ENCODE measurements around the gene PLEKHA6. TPM values are rescaled to one million over a fixed set of nuclear protein-coding genes. Genes with fewer than 3 reads are reported as not detected.

The PLEKHA6 gene
- total and polyA plus RNA-seq, 2 experiments from 2014 or later: 2.8 to 6.2 TPM

DNA sequence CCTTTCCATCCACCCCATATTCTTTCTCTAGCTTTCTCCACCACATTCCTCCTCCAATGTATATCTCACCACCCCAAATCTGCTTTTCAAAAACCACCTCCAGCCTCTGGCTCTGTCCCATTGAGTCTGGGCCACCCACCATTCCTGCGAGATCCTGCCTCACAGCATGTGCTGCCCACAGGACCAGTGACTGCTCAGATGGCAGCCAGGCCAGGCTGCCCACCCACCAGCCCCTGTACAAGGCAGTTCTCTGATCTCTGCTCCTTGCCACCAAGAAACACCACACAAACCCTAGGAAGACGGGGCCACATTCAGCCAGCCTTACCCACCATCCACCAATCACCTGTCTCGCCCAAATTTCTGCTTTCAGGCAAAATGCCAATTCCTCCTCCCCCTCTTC is 53.7 kb downstream of the PLEKHA6 start (continued):
- TF ChIP-seq ZNF331 (CRISPR knock-in tag; IDR thresholded peaks at IDR 0.05; ENCODE audit: low read depth): no peak
- TF ChIP-seq, protein P1, sequence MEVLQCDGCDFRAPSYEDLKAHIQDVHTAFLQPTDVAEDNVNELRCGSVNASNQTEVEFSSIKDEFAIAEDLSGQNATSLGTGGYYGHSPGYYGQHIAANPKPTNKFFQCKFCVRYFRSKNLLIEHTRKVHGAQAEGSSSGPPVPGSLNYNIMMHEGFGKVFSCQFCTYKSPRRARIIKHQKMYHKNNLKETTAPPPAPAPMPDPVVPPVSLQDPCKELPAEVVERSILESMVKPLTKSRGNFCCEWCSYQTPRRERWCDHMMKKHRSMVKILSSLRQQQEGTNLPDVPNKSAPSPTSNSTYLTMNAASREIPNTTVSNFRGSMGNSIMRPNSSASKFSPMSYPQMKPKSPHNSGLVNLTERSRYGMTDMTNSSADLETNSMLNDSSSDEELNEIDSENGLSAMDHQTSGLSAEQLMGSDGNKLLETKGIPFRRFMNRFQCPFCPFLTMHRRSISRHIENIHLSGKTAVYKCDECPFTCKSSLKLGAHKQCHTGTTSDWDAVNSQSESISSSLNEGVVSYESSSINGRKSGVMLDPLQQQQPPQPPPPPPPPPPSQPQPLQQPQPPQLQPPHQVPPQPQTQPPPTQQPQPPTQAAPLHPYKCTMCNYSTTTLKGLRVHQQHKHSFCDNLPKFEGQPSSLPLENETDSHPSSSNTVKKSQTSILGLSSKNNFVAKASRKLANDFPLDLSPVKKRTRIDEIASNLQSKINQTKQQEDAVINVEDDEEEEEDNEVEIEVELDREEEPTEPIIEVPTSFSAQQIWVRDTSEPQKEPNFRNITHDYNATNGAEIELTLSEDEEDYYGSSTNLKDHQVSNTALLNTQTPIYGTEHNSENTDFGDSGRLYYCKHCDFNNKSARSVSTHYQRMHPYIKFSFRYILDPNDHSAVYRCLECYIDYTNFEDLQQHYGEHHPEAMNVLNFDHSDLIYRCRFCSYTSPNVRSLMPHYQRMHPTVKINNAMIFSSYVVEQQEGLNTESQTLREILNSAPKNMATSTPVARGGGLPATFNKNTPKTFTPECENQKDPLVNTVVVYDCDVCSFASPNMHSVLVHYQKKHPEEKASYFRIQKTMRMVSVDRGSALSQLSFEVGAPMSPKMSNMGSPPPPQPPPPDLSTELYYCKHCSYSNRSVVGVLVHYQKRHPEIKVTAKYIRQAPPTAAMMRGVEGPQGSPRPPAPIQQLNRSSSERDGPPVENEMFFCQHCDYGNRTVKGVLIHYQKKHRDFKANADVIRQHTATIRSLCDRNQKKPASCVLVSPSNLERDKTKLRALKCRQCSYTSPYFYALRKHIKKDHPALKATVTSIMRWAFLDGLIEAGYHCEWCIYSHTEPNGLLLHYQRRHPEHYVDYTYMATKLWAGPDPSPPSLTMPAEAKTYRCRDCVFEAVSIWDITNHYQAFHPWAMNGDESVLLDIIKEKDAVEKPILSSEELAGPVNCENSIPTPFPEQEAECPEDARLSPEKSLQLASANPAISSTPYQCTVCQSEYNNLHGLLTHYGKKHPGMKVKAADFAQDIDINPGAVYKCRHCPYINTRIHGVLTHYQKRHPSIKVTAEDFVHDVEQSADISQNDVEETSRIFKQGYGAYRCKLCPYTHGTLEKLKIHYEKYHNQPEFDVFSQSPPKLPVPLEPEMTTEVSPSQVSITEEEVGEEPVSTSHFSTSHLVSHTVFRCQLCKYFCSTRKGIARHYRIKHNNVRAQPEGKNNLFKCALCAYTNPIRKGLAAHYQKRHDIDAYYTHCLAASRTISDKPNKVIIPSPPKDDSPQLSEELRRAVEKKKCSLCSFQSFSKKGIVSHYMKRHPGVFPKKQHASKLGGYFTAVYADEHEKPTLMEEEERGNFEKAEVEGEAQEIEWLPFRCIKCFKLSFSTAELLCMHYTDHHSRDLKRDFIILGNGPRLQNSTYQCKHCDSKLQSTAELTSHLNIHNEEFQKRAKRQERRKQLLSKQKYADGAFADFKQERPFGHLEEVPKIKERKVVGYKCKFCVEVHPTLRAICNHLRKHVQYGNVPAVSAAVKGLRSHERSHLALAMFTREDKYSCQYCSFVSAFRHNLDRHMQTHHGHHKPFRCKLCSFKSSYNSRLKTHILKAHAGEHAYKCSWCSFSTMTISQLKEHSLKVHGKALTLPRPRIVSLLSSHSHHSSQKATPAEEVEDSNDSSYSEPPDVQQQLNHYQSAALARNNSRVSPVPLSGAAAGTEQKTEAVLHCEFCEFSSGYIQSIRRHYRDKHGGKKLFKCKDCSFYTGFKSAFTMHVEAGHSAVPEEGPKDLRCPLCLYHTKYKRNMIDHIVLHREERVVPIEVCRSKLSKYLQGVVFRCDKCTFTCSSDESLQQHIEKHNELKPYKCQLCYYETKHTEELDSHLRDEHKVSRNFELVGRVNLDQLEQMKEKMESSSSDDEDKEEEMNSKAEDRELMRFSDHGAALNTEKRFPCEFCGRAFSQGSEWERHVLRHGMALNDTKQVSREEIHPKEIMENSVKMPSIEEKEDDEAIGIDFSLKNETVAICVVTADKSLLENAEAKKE (CRISPR knock-in tag; IDR thresholded peaks at IDR 0.05): no peak
- no peak for TF ChIP-seq STAT1 (IDR thresholded peaks at IDR 0.05; ENCODE audit: unreplicated experiment)
- no peak for TF ChIP-seq ZNF114 (CRISPR knock-in tag; IDR thresholded peaks at IDR 0.05)
- TF ChIP-seq CREB1 (CRISPR knock-in tag; IDR thresholded peaks at IDR 0.05; ENCODE audit: low read depth): no peak
- TF ChIP-seq JUNB (IDR thresholded peaks at IDR 0.05; ENCODE audit: unreplicated experiment): no peak

DNA sequence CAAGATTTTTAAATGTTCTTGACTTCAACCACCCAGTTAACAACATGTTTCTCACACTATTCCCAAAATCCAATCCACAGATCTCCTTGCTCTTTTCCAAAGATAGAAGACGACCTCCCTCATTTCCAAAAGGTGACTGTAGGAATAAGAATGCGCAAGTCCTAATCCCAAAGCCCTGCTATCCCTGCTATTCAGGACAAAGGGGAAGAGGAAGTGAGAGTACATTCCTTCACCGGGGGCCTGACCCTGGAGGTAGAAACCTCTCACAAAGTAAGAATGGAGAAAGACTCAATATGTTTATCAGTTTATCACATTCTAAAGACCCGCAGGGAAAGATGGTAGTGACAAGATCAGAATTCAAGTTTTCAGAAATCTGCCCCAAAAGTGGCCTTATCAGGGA is 55.7 kb downstream of the PLEKHA6 start:
- Histone ChIP-seq H3K79me2 (replicated peaks; ENCODE audit: insufficient read depth) (no peaks in the 10 kb centered on the region; the same call in 1 of the 2 replicates), H3K27me3 (ENCODE audit: insufficient read depth) (no peaks in the 10 kb centered on the region), H3K36me3 (ENCODE audit: insufficient read depth) (no peaks in the 10 kb centered on the region), H2AFZ (no peak overlapping the region), H3F3A (replicated peaks; ENCODE audit: low read depth) (0 out of 2 replicates have a peak, but pooled peaks cover 5% of the 10 kb centered on the region), H4K20me1 (replicated peaks; ENCODE audit: insufficient read depth) (no peaks in the 10 kb centered on the region), H3K4me1 (ENCODE audit: insufficient read depth) (peaks cover 53% of the 10 kb centered on the region), H3K4me2 (peak overlapping the region; percentile 75; the same call in 1 of the 2 replicates), H3K4me3 (no peak overlapping the region), H3K27ac (ENCODE audit: low read depth) (peak overlapping the region; percentile 80), H3K9me2 (ENCODE audit: insufficient read depth) (peaks cover 18% of the 10 kb centered on the region; the same call in 1 of the 2 replicates)
- Mint-ChIP-seq H3K9me3 (no peaks in the 10 kb centered on the region), H3K27me3 (ENCODE audit: insufficient read depth, low read depth, poor library complexity) (peaks cover 11% of the 10 kb centered on the region), H3K4me1 (peaks cover 56% of the 10 kb centered on the region), H3K27ac (peak overlapping the region; percentile 88), H3K36me3 (ENCODE audit: low read depth) (peaks cover 16% of the 10 kb centered on the region), H3K4me3 (peak overlapping the region; percentile 12)
- peak; percentile 86 for DNase-seq (ENCODE audit: low spot score)
- ATAC-seq: peak; percentile 80
- TF ChIP-seq CREB1 (CRISPR knock-in tag; IDR thresholded peaks at IDR 0.05; ENCODE audit: low read depth) (no peak), STAT1 (IDR thresholded peaks at IDR 0.05; ENCODE audit: unreplicated experiment) (no peak), POLR2AphosphoS5 (IDR thresholded peaks at IDR 0.05; ENCODE audit: low read depth) (no peak), NANOG (IDR thresholded peaks at IDR 0.05; ENCODE audit: borderline replicate concordance) (no peak), EZH2 (IDR thresholded peaks at IDR 0.05; ENCODE audit: low read depth, unreplicated experiment) (no peak), ZNF114 (CRISPR knock-in tag; IDR thresholded peaks at IDR 0.05) (0 out of 2 replicates have a peak, but pooled peaks have one; percentile 22), ZNF331 (CRISPR knock-in tag; IDR thresholded peaks at IDR 0.05; ENCODE audit: low read depth) (no peak), EZH2phosphoT487 (IDR thresholded peaks at IDR 0.05; ENCODE audit: unreplicated experiment) (no peak)
- TF ChIP-seq, protein P2, sequence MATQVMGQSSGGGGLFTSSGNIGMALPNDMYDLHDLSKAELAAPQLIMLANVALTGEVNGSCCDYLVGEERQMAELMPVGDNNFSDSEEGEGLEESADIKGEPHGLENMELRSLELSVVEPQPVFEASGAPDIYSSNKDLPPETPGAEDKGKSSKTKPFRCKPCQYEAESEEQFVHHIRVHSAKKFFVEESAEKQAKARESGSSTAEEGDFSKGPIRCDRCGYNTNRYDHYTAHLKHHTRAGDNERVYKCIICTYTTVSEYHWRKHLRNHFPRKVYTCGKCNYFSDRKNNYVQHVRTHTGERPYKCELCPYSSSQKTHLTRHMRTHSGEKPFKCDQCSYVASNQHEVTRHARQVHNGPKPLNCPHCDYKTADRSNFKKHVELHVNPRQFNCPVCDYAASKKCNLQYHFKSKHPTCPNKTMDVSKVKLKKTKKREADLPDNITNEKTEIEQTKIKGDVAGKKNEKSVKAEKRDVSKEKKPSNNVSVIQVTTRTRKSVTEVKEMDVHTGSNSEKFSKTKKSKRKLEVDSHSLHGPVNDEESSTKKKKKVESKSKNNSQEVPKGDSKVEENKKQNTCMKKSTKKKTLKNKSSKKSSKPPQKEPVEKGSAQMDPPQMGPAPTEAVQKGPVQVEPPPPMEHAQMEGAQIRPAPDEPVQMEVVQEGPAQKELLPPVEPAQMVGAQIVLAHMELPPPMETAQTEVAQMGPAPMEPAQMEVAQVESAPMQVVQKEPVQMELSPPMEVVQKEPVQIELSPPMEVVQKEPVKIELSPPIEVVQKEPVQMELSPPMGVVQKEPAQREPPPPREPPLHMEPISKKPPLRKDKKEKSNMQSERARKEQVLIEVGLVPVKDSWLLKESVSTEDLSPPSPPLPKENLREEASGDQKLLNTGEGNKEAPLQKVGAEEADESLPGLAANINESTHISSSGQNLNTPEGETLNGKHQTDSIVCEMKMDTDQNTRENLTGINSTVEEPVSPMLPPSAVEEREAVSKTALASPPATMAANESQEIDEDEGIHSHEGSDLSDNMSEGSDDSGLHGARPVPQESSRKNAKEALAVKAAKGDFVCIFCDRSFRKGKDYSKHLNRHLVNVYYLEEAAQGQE (IDR thresholded peaks at IDR 0.05; ENCODE audit: unreplicated experiment): no peak
- TF ChIP-seq, protein P3, sequence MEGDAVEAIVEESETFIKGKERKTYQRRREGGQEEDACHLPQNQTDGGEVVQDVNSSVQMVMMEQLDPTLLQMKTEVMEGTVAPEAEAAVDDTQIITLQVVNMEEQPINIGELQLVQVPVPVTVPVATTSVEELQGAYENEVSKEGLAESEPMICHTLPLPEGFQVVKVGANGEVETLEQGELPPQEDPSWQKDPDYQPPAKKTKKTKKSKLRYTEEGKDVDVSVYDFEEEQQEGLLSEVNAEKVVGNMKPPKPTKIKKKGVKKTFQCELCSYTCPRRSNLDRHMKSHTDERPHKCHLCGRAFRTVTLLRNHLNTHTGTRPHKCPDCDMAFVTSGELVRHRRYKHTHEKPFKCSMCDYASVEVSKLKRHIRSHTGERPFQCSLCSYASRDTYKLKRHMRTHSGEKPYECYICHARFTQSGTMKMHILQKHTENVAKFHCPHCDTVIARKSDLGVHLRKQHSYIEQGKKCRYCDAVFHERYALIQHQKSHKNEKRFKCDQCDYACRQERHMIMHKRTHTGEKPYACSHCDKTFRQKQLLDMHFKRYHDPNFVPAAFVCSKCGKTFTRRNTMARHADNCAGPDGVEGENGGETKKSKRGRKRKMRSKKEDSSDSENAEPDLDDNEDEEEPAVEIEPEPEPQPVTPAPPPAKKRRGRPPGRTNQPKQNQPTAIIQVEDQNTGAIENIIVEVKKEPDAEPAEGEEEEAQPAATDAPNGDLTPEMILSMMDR (conservative IDR thresholded peaks at IDR 0.05; ENCODE audit: low read depth in 2 of 2): no peak

Measured in GM23338 (cell line).